Measurements from ENCODE around the gene STX16.
"Not testable (repeated sequence)": the region's sequence is repeated elsewhere in the genome, so short reads cannot be mapped to it uniquely, and the experiment has no call there.

STX16 gene

DNA sequence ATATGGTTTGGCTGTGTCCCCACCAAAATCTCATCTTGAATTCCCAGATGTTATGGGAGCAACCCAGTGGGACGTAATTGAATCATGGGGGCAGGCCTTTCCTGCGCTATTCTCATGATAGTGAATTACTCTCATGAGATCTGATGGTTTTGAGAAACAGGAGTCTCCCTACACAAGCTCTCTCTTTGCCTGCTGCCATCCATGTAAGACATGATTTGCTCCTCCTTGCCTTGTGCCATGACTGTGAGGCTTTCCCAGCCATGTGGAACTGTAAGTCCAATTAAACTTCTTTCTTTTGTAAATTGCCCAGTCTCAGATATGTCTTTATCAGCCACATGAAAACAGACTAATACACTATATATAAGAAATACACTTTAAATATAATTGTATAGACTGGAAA, 75.1 kb downstream of the STX16 start:
- DNase-seq (ENCODE audit: low read depth): not testable (repeated sequence)
